ENCODE data around the gene DCUN1D5. TPM values are rescaled to one million over a fixed set of nuclear protein-coding genes. Genes with fewer than 3 reads are reported as not detected.
A peak's percentile ranks its signal among the peaks of the same experiment; 100 is the strongest.

Gene DCUN1D5
- total RNA-seq, 1 donor from 2014 or later = 83.5 TPM

- H3K27me3 ChIP-seq (ENCODE audit: control insufficient read depth, insufficient read depth, low read length) = no peaks in the 10 kb centered on the region
- H3K4me3 ChIP-seq (ENCODE audit: low read depth, low read length) = no peak overlapping the region
- no peaks in the 10 kb centered on the region for H3K36me3 ChIP-seq (ENCODE audit: control insufficient read depth, insufficient read depth, low read length)
- TF ChIP-seq CTCF (IDR thresholded peaks at IDR 0.05; ENCODE audit: insufficient read depth, low read length, poor library complexity, severe bottlenecking) = no peak
- no peak for DNase-seq (ENCODE audit: low read depth)
Observed at GRCh38 chr11:103070142-103070541, 21.8 kb downstream of the DCUN1D5 start.

- no peaks in the 10 kb centered on the region for H3K27me3 ChIP-seq (ENCODE audit: control insufficient read depth, insufficient read depth, low read length)
- H3K36me3 ChIP-seq (ENCODE audit: control insufficient read depth, insufficient read depth, low read length) = no peaks in the 10 kb centered on the region
- no peak overlapping the region for H3K4me3 ChIP-seq (ENCODE audit: low read depth, low read length)
- DNase-seq (ENCODE audit: low read depth) = no peak
- TF ChIP-seq CTCF (IDR thresholded peaks at IDR 0.05; ENCODE audit: insufficient read depth, low read length, poor library complexity, severe bottlenecking) = no peak
Observed at GRCh38 chr11:103069367-103069766, 22.6 kb downstream of the DCUN1D5 start.

- H3K36me3 ChIP-seq (ENCODE audit: control insufficient read depth, insufficient read depth, low read length) = no peaks in the 10 kb centered on the region
- no peaks in the 10 kb centered on the region for H3K27me3 ChIP-seq (ENCODE audit: control insufficient read depth, insufficient read depth, low read length)
- DNase-seq (ENCODE audit: low read depth) = no peak
- no peak for TF ChIP-seq CTCF (IDR thresholded peaks at IDR 0.05; ENCODE audit: insufficient read depth, low read length, poor library complexity, severe bottlenecking)
- no peak overlapping the region for H3K4me3 ChIP-seq (ENCODE audit: low read depth, low read length)
Observed at GRCh38 chr11:103067118-103067517, 24.8 kb downstream of the DCUN1D5 start.

GRCh38 chr11:103061656-103062055, 30.3 kb downstream of the DCUN1D5 start:
- no peak overlapping the region for H3K4me3 ChIP-seq (ENCODE audit: low read depth, low read length)
- no peak for DNase-seq (ENCODE audit: low read depth)
- TF ChIP-seq CTCF (IDR thresholded peaks at IDR 0.05; ENCODE audit: insufficient read depth, low read length, poor library complexity, severe bottlenecking) = no peak
- no peaks in the 10 kb centered on the region for H3K36me3 ChIP-seq (ENCODE audit: control insufficient read depth, insufficient read depth, low read length)
- H3K27me3 ChIP-seq (ENCODE audit: control insufficient read depth, insufficient read depth, low read length) = no peaks in the 10 kb centered on the region

- peak; percentile 14 for DNase-seq (ENCODE audit: low read depth)
- no peaks in the 10 kb centered on the region for H3K27me3 ChIP-seq (ENCODE audit: control insufficient read depth, insufficient read depth, low read length)
- no peaks in the 10 kb centered on the region for H3K36me3 ChIP-seq (ENCODE audit: control insufficient read depth, insufficient read depth, low read length)
- no peak overlapping the region for H3K4me3 ChIP-seq (ENCODE audit: low read depth, low read length)
- TF ChIP-seq CTCF (IDR thresholded peaks at IDR 0.05; ENCODE audit: insufficient read depth, low read length, poor library complexity, severe bottlenecking) = peak; percentile 54
Observed at GRCh38 chr11:103055221-103055890, 36.6 kb downstream of the DCUN1D5 start.

- no peaks in the 10 kb centered on the region for H3K36me3 ChIP-seq (ENCODE audit: control insufficient read depth, insufficient read depth, low read length)
- H3K27me3 ChIP-seq (ENCODE audit: control insufficient read depth, insufficient read depth, low read length) = no peaks in the 10 kb centered on the region
- DNase-seq (ENCODE audit: low read depth) = no peak
- no peak overlapping the region for H3K4me3 ChIP-seq (ENCODE audit: low read depth, low read length)
- TF ChIP-seq CTCF (IDR thresholded peaks at IDR 0.05; ENCODE audit: insufficient read depth, low read length, poor library complexity, severe bottlenecking) = no peak
Observed at GRCh38 chr11:103053997-103054396, 38.0 kb downstream of the DCUN1D5 start.

Data from kidney epithelial cell (primary cell).